Mesenteric fat pad (tissue), 1 donor: ENCODE results near the gene PLXNA2. TPM values are rescaled to one million over a fixed set of nuclear protein-coding genes. Genes with fewer than 3 reads are reported as not detected.

ENCODE experiments used
- DNase-seq: peaks from one replicate; pipeline ENCODE4 v3.0.0-alpha.2; 2020; ENCODE audit warnings: low spot score
- total RNA-seq: library from RNA; stranded (reverse); fragmentation: NEBNext Ultra II Directional; extraction: Animal tissue kit (Norgen Biotek cat#: 25700); gene quantifications from one replicate; pipeline ENCODE4 v1.2.1, GENCODE V29; 2021
- donor health status: DM: yes; HTN: yes; CAD: no.

Gene PLXNA2
- total RNA-seq, 1 donor from 2014 or later = 49.0 TPM

GRCh38 chr1:208098773-208099172 lies 145.4 kb downstream of the PLXNA2 start:
- DNase-seq = no peak

GRCh38 chr1:208093754-208094719 lies 150.1 kb downstream of the PLXNA2 start:
- no peak for DNase-seq

DNA sequence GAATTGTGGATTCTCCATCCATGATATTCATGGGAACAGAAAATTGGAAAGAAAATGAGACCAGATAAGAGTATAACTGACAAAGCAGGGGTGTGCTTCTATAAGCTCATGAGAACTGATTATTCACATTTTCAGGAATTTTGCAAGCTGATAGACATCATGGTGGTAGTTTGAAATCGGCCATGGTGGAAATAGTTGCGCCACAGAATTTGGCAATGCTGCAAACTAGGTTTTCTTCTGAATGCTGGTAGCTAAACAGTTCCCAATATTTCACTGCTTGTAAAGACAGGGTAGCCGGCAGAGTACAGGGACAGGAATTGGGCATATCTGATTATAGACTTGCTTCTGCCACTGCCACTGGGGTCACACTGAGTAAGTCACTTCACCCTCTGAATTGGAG lies 151.1 kb downstream of the PLXNA2 start:
- DNase-seq = no peak

GRCh38 chr1:208090388-208091301 lies 153.5 kb downstream of the PLXNA2 start:
- DNase-seq = no peak

- DNase-seq = no peak
These were observed 154.3 kb downstream of the PLXNA2 start for GRCh38 chr1:208089761-208090370.

- no peak for DNase-seq
These were observed 155.0 kb downstream of the PLXNA2 start for GRCh38 chr1:208089149-208089548.

DNA sequence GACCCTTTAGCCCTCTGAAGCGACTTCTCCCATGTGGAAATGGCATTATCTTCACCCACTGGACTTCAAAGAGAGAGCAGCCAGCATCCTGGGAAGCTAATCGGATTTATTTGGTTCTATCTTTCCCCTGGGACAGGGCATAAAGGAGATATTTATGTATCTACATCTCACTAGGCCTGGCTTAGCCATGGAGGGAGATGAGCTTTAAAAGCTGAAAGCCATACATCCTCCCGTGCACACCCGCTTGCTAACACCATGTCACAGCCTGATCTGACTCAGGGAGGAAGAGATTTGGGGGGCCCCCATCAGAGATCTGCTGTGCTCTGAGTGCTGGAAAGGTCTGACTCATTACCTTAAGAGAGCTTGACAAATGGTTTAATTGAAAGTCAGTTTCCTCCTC lies 155.9 kb downstream of the PLXNA2 start:
- no peak for DNase-seq

DNA sequence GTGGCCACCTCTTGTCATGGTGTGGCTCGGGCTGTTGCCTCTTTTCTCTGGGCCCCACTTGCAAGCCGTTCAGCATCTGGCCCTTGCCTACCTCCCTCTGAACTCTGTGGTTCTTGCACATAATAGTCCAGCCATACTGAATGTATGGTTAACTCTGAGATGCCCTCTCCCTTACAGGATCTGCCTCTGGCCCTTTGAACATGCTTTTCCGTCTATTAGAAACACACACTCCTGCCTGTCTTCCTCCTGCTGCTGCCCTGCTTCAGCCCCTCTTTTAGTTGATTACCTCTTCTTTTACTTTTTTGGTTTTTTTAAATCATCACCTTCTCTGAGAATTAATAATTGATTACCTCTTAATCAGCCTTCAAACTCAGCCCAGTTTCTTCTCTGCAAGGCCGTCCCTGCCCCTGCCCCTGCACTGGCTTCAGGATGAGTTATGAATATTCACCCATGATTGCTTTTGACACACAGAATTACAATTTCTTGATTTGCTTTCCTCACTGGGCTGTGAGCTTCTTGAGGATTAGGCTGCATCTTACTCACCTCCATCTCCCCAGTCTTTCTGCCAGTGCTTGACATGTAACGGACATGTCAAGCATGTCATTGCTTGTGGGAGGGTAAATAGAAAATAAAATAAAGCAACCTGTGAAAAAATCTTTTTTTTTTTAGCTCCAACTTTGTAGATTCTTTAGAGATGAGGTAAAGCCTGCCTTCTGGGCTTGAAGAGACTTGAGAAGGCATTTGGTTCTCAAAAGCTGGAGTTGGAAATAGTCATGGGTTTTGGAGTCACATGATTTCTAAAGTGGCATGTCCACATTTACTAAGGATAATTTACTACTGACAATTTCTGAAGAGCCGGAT lies 158.3 kb downstream of the PLXNA2 start:
- DNase-seq = no peak

- no peak for DNase-seq
These were observed 159.4 kb downstream of the PLXNA2 start for GRCh38 chr1:208084764-208085163.

DNA sequence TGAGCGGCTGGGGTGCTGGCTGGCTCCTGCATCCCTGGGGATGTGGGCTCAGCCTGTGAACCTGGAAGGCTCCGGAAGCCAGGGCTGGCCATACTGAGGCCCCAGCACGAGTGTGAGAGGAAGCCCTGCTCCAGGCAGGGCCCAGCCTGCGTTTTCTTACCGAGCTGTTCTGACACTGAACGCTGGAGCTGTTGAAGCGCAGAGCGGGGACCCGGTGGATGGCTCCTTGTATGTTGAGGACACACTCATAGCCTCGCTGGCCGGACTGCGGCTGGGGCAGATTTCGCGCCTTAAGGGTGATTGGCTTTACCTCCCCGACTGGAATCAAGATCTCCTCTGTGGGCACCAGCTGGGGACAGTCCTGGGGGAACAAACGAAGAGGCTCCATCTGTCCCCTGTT lies 160.0 kb downstream of the PLXNA2 start:
- DNase-seq = no peak

DNA sequence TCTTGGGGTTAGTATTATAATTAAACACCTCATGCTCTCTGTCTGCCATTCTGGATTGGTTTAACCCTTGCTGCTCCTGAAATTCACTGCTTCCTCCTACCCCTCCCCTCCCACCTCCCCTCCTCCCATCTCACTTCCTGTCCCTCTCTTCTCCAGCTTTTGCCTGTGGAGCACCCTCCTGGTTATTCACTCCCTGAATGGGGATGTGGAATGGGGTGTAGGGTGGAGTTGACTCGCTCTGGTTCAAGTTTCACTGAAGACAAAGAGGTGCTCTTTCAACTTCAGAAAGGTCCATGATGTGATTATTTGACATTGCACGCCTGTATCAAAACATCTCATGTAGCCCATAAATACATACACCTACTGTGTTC lies 160.5 kb downstream of the PLXNA2 start:
- DNase-seq = no peak

DNA sequence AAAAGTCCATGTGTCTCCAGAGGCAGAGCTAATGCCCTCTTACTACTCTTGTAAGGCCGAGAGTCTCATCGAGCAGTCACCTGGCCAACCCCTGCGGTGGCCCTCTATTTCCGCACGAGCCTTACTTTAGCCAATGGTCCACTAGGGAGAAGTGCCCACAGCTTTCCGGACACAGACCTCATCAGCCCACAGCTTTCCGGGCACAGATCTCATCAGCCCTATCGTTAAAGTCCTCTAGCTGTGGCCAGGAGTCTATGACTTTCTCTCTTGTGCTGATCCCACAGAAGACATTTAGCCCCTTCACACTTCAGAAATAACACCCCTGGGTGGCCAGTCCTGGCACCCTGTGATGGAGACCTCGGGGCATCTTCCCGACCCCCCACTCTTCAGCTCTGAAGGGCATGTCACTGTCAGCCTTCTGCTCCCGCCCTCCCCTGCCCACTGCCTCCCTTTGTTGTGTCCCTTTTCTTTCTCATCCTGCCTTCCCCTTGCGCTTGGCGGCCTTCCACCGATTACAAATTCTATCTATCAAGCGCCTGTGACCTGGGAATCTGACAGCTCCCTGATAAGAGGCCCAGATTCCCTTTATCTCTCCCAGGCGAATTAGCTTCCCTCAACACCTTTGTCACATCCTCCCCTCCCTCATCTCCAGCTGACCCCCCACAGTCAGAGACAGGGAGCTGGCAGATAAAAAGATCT lies 161.0 kb downstream of the PLXNA2 start:
- no peak for DNase-seq

DNA sequence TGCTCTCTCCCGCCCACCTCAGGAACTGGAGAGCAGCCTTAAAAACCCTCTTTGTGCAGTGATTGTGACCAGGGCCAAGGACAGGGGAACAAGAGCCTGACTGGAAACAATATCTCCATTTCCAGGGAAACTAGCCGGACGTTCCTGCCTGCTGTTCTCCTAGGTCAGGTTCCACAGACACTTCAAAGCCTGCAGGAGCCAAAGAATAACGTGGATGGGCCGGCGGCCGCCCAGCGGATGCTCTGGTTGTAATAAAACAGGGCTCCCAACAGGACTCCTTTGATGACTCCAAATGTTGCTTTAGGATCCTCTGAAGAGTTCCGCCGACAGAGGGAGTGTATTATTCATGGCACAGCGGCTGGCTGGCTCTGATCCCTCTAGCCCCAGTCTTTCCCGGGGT lies 162.2 kb downstream of the PLXNA2 start:
- no peak for DNase-seq

GRCh38 chr1:208080396-208081286 lies 163.5 kb downstream of the PLXNA2 start:
- no peak for DNase-seq

DNA sequence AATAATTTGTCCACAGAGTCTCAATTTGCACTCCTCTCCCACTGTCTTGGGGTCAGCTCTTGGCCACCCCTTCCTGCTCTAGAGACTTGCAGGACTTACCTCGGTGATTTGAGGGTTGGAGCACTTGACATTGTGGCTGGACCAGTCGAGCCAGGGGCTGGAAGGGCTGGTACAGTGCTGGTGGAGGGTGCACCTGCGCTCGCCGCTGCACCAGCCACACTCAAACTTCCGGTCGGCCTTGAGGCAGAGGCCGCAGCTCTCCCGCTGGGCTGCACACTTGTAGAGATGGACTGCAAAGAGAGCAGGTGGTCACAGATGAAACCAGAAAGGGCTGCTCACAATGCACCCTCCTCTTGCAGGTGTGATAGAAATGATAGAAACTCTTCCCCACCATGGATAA lies 165.0 kb downstream of the PLXNA2 start:
- DNase-seq = no peak

DNA sequence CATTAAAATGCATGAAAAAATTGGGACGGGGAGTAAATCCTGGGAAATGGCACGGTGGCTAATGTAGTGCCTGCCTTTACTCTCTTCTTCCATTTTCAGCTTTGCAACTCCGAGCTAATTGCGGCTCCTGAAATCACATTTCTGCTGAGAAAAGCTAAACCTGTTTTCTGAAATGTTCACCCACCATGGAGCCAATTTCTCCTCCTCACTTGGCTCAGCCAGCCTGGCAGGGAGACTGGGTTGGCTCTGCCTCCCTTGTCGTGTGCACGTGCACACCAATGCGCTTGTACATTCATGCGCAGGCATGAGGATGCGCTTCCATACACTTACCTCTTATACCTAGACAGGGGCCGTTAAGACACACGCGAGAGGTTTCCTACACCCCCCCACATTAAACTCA lies 165.4 kb downstream of the PLXNA2 start:
- no peak for DNase-seq

- no peak for DNase-seq
These were observed 166.7 kb downstream of the PLXNA2 start for GRCh38 chr1:208077232-208078075.

GRCh38 chr1:208074353-208074752 lies 169.8 kb downstream of the PLXNA2 start:
- DNase-seq = no peak
